RCC 7860 (cell line): ENCODE results near the gene PIAS2.
"Not testable (repeated sequence)": the region's sequence is repeated elsewhere in the genome, so short reads cannot be mapped to it uniquely, and the experiment has no call there.

Source experiments
- DNase-seq: peaks from one replicate; pipeline ENCODE4 v3.0.0-alpha.2; 2015; ENCODE audit warnings: low spot score
- FAIRE-seq: peaks from 2 replicates; lab custom pipeline; 2012; peaks lifted over from hg19 to GRCh38; lab: Jason Lieb, UNC

Gene PIAS2, protein sequence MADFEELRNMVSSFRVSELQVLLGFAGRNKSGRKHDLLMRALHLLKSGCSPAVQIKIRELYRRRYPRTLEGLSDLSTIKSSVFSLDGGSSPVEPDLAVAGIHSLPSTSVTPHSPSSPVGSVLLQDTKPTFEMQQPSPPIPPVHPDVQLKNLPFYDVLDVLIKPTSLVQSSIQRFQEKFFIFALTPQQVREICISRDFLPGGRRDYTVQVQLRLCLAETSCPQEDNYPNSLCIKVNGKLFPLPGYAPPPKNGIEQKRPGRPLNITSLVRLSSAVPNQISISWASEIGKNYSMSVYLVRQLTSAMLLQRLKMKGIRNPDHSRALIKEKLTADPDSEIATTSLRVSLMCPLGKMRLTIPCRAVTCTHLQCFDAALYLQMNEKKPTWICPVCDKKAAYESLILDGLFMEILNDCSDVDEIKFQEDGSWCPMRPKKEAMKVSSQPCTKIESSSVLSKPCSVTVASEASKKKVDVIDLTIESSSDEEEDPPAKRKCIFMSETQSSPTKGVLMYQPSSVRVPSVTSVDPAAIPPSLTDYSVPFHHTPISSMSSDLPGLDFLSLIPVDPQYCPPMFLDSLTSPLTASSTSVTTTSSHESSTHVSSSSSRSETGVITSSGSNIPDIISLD

DNA sequence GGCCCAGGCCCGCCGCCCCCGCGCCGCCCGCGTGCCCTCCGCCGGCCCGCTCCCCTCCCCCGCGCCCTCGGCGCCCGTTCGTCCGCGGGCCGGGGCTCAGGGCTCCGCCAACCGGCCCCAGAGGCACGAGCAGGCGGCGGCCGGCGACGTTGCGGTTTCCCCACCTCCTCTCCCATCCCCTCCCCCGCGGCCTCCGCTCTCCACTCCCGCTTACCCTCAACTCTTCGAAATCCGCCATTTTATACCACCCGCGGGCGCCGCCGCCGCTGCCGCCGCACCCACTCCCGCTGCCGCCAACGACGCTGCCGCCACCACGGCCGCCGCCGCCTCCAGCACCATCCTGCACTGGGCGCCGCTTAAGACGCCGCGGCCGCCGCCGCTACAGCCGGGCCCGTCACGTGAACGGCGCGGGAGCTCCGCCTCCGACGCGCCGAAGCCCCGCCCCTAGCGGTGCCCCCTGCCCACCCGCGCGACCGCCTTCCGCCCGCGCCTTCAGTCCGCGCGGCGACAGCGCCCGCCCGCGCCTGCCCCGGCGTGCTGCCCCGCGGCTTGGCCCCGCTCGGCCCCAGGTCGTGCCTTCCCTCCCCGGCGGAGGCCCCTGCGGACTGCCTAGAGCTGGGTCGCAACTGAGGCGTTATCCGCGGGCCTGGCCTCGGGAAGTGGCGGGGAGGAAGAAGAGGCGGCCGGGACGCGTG, at the start of gene PIAS2, which contains the start of gene KATNAL2:
Gene PIAS2 (minus strand): TSS at position 400 of the 695 bp plus-strand sequence. CDS start 162 bp downstream, at position 238.
Gene KATNAL2 (plus strand): TSS at position 495 of the 695 bp plus-strand sequence. CDS start 29,271 bp downstream, outside the sequence.
- DNase-seq (peak; percentile 37), FAIRE-seq (no peak)

DNA sequence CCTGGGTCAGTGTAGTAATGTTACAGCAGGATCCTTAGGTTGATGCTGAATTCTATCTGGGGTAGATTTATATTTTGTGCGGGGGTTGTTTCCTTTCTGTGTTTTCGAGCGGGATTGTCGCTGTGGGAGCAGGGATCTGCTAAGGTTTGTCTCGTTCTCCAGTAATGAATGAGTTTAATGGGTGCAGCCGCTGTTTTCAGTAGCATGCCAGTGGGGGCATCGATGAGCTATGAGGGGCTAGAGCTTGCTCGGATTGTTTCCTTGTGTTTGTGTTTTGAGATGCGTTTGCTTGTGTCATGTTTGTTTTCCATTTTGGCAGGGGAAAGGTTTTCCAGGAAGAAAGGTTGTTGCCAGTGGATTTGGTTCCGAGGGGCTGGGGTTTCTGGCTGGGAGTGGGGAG, 49.0 kb upstream of the PIAS2 start:
- not testable (repeated sequence) for FAIRE-seq

DNA sequence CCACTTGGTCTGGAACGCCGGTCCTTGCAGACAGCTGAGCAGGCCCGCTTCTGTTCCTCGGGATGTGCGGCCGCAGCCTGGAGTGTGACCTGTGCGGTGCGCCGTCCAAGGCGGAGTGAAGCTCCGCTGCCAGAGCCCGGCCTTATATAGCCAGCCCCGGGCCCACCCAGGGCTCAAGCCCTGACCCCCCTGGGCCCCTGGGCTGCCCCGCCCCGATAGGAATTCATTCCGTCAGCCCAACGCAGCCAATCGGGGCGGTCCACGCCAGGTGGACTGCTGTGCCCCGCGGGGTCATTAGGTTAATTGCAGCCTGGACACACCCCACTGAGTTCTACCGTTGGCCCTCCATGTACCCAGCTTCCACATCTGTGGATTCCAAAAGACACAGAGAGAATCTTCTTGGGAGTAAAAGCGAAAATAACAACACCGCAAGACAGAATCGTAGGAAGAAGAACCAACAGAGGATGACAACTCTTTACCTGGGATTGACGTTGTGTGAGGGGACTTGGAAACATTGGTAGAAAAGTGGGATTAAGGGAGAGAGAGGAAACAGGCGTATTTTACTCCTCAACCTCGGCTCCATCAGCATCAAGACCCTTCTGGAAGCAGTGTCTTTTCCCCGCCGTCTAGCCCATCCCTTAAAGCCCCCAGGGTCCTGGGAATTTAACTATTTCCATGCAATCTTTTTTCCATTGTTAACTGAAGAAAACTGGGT, 47.4 kb upstream of the PIAS2 start:
- not testable (repeated sequence) for DNase-seq, FAIRE-seq

More for the DNA sequence above, 49.0 kb upstream of the PIAS2 start:
- not testable (repeated sequence) for DNase-seq

DNA sequence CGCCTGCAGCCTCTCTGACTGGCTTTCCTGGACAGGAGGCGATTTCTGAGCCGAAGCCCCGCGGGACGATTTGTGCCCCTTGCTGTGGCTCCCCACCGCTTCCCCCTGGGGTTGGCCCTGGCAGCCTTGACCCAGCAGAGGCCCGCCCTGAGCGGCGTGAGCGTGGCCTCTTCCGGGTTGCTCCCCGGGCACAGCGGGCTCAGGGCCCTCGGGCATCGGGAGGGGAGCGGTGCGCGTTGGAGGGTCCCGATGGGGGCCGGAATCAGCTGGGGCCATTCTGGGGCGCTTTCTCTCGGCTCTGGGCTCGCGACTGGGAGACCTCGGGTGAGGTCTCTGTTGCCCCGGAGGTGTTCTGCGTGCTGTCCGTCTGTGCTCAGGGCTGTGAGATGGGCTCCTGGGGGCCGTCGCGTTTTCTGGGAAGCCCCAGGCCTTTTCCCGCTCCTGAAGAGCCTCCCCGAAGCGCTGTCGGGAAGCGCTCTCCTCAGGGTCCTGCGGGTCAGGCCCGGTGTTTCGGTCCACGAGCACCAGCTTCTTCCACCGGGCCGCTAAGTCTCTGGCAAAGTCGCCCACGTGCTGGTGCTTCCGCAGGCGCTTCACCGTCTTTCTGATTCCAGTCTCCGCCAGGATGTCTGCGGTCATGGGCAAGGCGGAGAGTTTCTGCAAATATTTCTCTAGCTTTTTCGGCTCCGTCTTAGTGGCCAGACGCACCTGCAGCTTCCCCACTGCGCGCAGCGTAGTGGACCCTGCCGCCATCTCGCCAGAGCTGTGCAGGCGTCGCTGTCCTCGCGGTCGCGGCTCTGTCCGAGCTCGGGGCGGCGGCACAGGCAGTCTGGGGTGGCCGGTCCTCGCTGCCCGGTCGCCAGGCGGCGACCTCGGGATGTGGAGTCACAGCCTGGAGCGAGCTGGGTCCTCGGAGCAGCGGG, 46.6 kb upstream of the PIAS2 start:
- FAIRE-seq, DNase-seq: not testable (repeated sequence)

DNA sequence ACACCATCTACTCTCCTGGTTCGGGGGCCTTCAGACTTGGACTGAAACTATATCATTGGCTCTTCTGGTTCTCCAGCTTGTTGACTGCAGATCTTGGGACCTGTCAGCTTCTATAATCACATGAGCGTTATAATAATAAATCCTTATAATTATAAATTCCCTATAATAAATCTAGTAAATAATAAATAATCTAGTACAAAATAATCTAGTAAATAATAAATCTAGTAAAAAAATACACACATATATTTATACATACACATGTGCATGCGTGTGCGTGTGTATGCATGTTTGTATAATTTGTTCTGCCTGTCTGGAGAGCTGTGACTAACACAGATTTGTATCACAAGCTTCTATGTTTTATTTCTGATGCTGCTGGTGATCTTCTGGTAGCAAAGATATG, 40.9 kb upstream of the PIAS2 start:
- no peak for DNase-seq
- FAIRE-seq: no peak

DNA sequence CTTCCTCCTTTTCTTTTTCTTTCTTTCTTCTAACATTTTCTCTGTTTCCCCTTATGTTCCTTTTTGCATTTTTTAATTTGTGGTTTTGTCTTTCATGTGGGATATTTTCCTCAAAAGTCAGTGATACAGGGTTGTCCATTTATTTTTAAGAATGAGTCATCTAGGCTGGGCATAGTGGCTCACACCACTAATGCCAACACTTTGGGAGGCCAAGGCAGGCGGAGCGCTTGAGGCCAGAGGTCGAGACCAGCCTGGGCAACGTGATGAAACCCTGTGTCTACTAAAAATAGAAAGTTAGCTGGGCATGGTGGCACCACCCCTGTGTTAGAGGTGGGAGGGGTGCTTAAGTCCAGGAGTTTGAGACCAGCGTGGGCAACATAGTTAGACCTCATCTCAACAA, 35.9 kb upstream of the PIAS2 start:
- DNase-seq (peak; percentile 51), FAIRE-seq (peak; percentile 85)

DNA sequence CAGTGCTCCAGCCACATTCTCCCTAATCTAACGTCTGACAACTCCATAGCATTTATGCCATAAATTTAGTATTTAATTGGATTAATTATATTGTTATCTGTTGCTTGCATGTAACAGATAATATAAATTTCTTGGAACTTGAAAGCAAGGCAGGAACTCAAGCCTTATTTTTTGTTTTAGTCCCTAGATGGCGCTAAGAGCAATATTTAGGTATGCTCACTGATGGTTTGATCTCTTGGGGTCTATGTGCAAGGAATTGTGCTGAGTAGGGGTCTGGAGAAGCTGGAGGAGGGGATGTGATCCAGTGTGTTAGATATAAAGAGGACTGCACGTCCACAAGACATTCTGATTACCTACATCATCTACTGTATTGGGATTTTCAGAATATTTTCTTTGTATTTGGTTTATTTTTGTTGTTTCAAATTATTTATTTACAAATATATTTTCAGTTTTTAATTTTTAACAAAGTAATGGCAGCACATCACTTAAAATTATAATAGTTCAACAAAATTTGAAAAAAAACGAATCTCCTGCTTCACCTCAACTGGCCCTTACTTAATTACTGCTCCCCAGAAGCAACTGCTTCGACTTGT, 32.9 kb upstream of the PIAS2 start:
- no peak for FAIRE-seq
- DNase-seq: no peak

DNA sequence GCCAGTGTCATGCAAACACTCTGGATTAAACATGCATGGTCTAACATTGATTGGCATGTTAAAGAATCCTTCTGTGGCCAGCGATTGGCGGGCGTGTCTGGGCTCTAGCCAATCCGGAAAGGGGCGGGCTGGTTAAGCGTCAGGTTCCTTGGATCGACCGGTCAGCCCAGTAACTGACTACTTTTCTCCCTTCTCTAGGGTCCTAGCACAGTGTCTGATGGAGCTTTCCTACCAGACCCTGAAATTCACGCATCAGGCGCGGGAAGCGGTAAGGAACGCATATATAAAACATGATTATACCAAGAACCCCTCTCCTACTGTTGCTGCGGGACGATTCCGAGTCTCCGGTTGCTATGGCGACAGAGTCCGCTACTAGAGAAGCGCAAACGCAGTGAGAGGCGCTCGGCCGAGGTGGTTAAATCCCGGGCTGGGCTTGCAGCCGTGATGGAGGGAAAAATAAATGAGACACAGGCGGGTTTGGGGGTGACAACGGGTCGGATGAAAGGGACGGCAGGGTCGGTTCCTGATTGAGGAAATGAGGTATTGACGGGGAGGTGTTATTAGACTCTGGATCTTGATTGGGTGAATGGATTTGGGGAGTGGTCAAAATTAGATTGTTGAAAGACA, 29.5 kb upstream of the PIAS2 start:
- no peak for FAIRE-seq
- no peak for DNase-seq

DNA sequence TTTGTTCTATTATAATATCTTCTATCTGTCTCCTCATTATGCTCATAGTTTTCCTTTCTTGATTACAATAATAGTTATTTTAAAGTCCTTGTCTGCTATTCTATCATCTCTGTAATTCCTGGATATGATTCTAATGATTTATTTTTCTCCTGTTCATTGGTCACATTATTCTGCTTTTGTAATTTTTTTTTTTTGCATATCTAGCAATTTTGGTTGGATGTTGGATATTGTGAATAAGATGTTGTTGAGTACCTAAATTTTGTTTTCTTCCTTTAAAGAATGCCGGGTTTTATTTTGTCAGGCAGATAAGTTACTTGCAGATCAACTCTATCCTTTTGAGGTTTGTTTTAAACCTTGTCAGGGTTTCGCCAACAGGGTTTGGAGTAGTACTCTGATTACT, 25.3 kb upstream of the PIAS2 start:
- DNase-seq (no peak), FAIRE-seq (no peak)

DNA sequence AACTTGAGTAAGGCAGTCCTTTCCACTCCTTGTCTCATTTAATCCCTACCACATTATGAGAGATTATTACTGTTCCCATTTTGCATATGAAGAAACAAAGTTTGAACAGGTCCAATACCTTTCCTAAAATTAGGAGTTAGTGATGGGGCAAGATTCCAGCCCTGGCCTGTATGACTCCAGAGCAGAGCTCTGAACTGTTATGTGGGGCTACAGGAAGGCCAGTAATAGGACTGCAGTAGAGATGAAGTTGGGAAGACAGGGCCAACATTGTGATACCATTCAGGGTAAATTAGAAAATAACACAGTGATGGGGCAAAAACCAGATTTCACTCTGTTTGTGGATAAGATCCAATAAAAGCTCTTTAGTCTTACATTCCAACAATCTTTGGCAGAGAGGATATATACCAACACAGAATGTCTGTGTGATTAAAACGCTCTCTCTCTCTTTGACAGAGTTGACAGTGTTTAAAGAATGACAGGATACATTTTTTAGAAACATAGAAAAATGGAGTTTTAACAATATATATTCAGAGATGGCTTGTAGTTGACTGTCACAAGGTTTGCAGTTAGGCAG, 22.8 kb upstream of the PIAS2 start:
- DNase-seq: no peak
- FAIRE-seq: no peak

DNA sequence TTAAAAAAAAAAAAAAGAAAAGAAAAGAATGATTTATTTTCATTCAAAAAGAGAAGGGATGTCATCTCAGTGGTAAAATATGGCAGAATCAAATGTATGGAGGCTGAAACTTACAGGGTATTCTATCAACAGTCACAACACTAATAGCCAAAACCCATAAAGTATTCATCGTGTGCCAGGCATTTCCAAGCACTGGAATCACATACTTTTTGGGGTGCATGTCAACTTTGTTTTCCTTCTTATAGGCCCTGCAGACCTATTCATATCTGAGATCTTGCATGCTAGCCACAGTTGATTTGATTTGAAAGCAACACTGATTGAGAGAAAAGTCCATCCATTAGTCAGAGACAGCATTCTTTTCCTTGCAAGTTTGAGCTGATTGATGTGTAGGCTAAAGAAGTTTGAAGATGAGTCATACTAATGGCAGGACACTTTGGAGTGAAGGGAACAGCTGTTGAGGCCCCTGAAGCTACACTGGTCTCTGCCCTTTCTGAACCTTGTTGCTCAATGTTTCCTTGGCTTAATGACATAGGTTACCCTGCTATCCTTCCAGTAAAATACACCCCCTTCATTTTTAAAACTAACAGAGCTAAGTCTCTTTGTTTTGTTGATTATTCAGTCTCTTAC, 22.1 kb upstream of the PIAS2 start:
- DNase-seq (peak; percentile 23), FAIRE-seq (no peak)

DNA sequence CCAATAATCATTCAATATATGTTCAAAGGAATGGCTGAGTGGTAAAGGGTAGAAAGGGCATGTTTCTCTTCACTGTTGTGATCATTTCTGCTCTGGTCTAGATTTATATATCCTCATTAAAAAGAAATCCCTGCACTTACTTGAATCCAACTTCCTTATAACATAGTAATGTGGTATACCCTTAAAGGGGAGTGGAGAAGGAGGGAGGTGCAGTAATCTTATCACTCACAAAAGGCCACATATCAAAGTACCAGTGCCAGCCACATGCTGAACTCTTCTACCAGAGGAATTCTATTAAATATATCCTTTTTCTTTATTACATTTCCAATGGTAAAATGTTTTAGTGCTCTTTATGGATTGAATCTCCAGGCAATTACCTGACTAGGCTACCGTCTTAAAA, 3.3 kb upstream of the PIAS2 start:
- FAIRE-seq: no peak
- DNase-seq: no peak

DNA sequence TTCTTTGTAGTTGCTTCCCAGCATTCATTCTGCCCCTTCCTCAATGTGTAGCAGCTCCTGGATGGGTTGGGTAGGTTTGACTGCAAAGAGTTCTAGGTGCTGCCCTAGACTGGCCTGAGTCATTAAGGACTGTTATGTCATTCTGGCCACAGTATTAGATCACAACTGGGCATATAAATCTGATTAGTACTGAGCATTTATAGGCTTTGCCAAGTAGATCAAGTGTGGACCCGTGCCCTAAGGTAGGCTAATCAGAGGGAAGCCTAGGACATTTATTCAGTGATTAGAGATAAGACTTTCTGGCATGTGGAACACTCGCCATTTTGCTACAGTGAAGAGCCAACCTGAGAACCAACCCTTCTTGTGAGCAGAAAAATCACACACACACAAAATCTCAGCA, 2.8 kb upstream of the PIAS2 start:
- no peak for DNase-seq
- no peak for FAIRE-seq

DNA sequence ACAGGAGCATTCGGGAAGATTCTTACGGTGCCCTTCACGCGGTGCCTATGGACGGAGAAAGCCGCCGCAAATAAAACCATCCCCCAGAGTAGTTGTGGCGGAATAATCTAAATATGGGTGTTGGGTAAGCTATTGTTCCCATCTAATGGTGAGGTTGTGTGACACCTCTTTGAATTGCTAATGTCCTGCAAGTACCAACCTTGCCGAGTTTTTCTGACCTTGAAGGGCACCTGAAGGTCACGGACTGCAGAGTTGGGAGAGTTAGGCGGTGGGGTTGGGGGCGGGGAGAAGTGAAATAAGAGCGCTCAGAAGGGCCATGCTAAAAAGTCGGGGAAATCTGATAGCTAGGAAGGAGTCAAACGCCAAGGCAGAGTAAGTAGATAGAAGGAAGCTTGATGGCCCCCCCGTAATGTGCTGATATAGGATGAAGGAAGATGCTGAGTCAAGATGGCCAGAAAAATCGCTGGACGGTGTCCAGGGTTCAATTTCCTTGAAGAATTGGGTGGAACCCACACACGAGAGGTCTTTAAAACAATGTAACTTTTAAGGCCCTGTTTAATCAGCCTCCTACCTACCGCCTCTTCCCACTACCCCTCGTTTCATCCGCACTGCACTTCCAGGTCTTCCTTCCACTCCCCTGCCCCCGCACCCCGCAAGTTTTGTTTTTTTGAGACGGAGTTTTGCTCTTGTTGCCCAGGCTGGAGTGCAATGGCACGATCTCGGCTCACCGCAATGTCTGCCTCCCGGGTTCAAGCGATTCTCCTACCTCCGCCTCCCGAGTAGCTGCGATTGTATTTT, 695 bp upstream of the PIAS2 start:
- no peak for DNase-seq
- FAIRE-seq: no peak

DNA sequence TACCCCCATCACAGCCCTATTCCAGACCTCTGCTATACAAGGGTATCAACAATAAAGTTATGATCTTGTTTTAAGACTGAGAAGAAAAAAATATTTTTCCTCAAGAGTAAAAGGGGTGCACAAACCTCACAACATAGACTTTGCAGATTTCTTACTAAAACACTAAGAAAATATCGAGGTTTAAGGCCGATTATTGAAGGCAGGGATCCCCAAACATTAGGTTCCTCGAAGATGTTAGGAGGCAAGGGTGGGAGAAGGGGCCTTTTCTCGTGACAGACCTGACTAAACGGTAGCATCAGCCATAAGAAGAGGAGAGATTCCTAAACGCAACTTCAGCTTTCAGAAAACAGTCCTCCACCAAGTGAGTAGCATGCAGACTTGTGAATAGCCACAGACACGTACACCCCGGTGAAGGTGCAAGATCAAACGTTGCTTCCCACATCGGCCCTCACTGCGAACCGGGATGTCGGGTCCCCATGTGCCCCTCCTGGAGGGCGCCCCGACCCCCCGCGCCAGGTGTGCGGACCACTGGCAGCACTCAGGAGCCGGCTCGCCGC, 678 bp downstream of the PIAS2 start:
- no peak for DNase-seq
- no peak for FAIRE-seq

DNA sequence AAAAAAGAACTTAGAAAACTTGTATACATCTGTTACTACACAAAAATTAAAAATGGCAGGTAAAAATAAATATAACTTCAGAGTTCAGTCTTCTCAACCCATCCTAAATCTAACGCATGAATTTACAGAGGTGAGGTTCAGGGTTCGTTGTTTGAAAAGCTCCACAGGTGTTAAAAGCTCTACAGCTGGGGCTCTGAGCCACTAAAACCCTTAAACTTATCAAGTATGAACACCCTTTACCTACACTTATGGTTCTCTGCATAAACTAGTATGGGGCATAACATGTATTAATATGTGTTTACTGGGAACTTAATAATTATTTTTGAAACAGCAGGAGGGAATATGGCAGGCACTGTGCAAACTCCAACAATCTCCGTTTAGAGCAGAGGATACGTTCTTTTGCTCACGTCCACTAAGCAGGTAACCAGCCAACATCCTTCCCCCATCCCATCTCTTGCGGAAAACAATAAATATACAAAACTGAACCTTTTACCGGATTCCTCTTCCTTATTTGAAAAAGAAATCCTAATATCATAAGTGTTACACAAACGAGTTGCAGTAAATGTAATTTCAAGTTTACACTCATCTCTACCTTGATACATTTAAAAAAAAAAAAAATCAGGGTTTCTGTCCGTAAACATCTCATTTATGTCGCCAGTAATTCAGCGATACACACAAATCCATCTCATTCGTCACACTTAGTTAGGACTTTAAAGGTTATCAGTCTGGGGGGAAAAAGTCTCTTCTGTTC, 1.3 kb downstream of the PIAS2 start:
- no peak for DNase-seq
- FAIRE-seq: no peak
